ENCODE data around the gene LSP1. TPM values are rescaled to one million over a fixed set of nuclear protein-coding genes. Genes with fewer than 3 reads are reported as not detected.

Gene LSP1
- total and polyA plus RNA-seq, 2 of the 13 experiments (the other 11 are each of a cell fraction or from before 2014, with no cell fraction given) = 0.59 to 1.00 TPM

- Histone ChIP-seq H3K9me3 (ENCODE audit: low read length) (no peaks in the 10 kb centered on the region), H3K27ac (ENCODE audit: extremely low read length, insufficient read depth, low read length) (peak overlapping the region; percentile 64), H3K4me3 (replicated peaks in 1 of 3; ENCODE audit: insufficient read depth in 1 of 3, low read depth in 2 of 3, low read length in 3 of 3) (peak overlapping the region in 1 of 3 experiments; percentile 49; a peak in 1 of 6 replicates), H3K36me3 (replicated peaks in 1 of 2; ENCODE audit: control insufficient read depth in 1 of 2, insufficient read depth in 2 of 2, low read length in 2 of 2) (no peaks in the 10 kb centered on the region), H4K20me1 (ENCODE audit: insufficient read depth, low read length) (no peaks in the 10 kb centered on the region), H3K27me3 (ENCODE audit: control insufficient read depth in 1 of 2, insufficient read depth in 2 of 2, low read length in 2 of 2) (peaks cover 0 to 6% of the 10 kb centered on the region in 2 experiments; a peak in 2 of 5 replicates), H3K79me2 (ENCODE audit: insufficient read depth, low read length) (no peaks in the 10 kb centered on the region), H3K4me1 (ENCODE audit: insufficient read depth, low read length) (peaks cover 82% of the 10 kb centered on the region), H3K9ac (ENCODE audit: insufficient read depth, low read depth, low read length) (no peak overlapping the region), H2AFZ (ENCODE audit: low read length) (no peak overlapping the region), H3K4me2 (ENCODE audit: low read depth, low read length) (peak overlapping the region; percentile 65)
- in situ Hi-C loops (cut with HindIII; ENCODE audit: extremely low pct_ligation_motif_present, low pct_unique_long_range_greater_than_20kb) (loop anchor here (5.0 kb wide), 2 partner anchors 134 to 174 kb away; partner anchors contain the start of gene KRTAP5-6), intact Hi-C loops (cut with micrococcal nuclease; ENCODE audit: unreplicated experiment) (loop anchor here (2.0 to 5.0 kb wide), 3 partner anchors 124 to 179 kb away; no protein-coding TSS in a partner anchor)
- ATAC-seq (no peak), FAIRE-seq (no peak), DNase-seq (ENCODE audit: low spot score) (no peak)
- CTCF ChIA-PET (ENCODE audit: low intra/inter-chr PET ratio, low total read pairs) = interaction anchor here (1.2 to 4.2 kb wide), 4 partner anchors 138 to 320 kb away, joined by 3 to 44 read pairs (median 22); no protein-coding TSS in a partner anchor
- no TSS peak for BruUV-seq (replicated peaks)
- WGBS (ENCODE audit: low lambda C conversion rate) = 66% methylated on average over 8 of the region's 26 CpGs
- POLR2A ChIA-PET = interaction anchor here (1.0 to 5.1 kb wide), 5 partner anchors 69 to 179 kb away, joined by 3 to 25 read pairs (median 4); no protein-coding TSS in a partner anchor
- TF ChIP-seq, protein P1, sequence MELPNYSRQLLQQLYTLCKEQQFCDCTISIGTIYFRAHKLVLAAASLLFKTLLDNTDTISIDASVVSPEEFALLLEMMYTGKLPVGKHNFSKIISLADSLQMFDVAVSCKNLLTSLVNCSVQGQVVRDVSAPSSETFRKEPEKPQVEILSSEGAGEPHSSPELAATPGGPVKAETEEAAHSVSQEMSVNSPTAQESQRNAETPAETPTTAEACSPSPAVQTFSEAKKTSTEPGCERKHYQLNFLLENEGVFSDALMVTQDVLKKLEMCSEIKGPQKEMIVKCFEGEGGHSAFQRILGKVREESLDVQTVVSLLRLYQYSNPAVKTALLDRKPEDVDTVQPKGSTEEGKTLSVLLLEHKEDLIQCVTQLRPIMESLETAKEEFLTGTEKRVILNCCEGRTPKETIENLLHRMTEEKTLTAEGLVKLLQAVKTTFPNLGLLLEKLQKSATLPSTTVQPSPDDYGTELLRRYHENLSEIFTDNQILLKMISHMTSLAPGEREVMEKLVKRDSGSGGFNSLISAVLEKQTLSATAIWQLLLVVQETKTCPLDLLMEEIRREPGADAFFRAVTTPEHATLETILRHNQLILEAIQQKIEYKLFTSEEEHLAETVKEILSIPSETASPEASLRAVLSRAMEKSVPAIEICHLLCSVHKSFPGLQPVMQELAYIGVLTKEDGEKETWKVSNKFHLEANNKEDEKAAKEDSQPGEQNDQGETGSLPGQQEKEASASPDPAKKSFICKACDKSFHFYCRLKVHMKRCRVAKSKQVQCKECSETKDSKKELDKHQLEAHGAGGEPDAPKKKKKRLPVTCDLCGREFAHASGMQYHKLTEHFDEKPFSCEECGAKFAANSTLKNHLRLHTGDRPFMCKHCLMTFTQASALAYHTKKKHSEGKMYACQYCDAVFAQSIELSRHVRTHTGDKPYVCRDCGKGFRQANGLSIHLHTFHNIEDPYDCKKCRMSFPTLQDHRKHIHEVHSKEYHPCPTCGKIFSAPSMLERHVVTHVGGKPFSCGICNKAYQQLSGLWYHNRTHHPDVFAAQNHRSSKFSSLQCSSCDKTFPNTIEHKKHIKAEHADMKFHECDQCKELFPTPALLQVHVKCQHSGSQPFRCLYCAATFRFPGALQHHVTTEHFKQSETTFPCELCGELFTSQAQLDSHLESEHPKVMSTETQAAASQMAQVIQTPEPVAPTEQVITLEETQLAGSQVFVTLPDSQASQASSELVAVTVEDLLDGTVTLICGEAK (IDR thresholded peaks at IDR 0.05) = no peak
- TF ChIP-seq, protein P1 (CRISPR knock-in tag; IDR thresholded peaks at IDR 0.05) = peak; percentile 35; the same call in 1 of the 2 replicates
- TF ChIP-seq ZBTB42 (CRISPR knock-in tag; IDR thresholded peaks at IDR 0.05) (0 out of 2 replicates have a peak, but pooled peaks have one; percentile 5), AFF4 (CRISPR knock-in tag; IDR thresholded peaks at IDR 0.05) (no peak), ZNF343 (CRISPR knock-in tag; IDR thresholded peaks at IDR 0.05) (no peak), PRMT3 (CRISPR knock-in tag; IDR thresholded peaks at IDR 0.05; ENCODE audit: borderline replicate concordance, low read depth) (no peak)
- TF ChIP-seq, protein P2, sequence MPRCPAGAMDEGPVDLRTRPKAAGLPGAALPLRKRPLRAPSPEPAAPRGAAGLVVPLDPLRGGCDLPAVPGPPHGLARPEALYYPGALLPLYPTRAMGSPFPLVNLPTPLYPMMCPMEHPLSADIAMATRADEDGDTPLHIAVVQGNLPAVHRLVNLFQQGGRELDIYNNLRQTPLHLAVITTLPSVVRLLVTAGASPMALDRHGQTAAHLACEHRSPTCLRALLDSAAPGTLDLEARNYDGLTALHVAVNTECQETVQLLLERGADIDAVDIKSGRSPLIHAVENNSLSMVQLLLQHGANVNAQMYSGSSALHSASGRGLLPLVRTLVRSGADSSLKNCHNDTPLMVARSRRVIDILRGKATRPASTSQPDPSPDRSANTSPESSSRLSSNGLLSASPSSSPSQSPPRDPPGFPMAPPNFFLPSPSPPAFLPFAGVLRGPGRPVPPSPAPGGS (CRISPR knock-in tag; IDR thresholded peaks at IDR 0.05) = 0 out of 2 replicates have a peak, but pooled peaks have one; percentile 45
Measured at GRCh38 chr11:1831338-1832210, 21.3 kb upstream of the LSP1 start.

All from HepG2 (cell line).